NCI-H82 (cell line): ENCODE data around the gene MEG3.

Experiments used
- DNase-seq: peaks from one replicate; lab custom pipeline; 2025; lab: John Stamatoyannopoulos, UW

The MEG3 gene

DNA sequence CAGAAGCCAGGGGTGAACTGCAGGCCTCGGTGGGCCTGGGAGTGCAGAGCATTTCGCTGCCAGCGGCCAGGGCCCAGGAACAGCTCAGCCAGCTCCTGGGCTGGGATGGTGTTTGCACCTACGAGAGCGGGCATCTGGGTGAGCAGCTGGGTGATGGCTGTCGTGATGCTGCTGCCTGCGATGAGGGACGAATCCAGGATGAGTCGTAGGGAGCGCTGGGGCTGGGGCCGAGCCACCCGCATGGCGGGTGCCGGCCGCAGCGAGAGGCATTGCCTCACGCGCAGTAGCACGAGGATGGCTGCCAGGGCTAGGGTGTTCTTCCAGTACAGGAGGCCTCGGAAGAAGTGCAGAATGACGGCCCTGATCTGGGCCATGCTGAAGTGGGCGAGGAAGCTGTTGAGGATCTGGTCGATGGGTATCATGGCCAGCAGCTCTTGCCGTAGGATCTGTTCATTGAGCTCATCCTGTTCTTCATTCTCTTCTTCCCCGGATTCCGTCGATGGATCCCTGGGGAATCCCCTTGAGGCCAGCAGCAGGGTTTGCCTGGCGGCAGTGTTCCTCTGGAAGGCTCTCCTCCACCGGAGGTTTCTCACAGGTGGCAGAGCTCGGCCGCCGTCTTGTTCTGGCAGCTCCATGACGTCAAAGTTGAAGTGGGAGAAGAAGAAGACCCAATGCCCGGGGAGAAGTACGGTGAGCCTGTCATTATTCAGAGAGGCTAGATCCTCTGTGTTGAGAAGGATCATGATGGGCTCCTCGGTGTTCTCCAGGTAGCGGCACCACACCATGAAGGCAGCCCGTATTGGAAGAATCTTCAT lies 55.5 kb downstream of the MEG3 start:
- DNase-seq, result no peak

DNA sequence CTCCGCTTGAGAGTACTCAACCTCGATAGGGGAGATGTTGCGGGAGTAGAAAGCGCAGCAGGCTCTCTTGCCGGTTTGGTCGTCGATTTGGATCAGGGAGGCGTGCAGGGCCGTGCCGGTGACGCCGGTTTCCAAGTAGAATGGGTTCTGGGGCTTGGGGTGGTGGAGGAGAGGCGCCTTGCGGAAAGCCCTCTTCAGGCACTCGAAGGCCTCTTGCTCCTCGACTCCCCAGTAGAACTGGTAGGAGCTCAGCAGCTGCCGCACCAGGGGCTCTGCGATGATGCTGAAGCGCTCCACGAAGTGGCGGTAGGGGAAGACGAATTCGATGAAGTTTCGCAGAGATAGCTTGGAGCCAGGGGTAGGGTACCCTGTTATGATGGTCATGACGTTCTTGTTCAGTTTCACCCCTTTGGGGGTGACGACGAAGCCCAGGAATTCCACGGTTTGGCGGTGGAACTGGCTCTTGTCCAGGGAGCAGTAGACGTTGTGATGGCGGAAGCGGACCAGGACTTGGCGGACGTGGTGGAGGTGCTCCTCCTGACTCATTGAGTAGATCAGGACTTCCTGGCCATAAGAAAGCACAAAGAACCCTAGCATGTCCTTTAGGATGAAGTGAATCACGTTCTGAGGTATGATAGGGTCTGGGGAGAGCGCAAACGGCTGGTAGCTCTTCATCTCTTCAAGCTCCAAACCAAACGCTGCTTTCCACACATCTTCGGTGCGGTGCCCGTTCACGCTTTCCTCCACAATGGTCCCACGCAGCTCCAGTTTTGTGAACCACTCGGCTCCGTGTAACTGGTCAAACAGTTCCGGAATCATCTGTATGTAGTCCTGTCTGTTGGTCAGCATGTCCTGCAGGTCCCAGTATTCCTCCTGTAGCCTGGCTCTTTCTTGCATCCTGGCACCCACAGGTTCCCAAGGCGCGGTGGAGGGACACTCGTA lies 56.4 kb downstream of the MEG3 start:
- DNase-seq, result no peak

DNA sequence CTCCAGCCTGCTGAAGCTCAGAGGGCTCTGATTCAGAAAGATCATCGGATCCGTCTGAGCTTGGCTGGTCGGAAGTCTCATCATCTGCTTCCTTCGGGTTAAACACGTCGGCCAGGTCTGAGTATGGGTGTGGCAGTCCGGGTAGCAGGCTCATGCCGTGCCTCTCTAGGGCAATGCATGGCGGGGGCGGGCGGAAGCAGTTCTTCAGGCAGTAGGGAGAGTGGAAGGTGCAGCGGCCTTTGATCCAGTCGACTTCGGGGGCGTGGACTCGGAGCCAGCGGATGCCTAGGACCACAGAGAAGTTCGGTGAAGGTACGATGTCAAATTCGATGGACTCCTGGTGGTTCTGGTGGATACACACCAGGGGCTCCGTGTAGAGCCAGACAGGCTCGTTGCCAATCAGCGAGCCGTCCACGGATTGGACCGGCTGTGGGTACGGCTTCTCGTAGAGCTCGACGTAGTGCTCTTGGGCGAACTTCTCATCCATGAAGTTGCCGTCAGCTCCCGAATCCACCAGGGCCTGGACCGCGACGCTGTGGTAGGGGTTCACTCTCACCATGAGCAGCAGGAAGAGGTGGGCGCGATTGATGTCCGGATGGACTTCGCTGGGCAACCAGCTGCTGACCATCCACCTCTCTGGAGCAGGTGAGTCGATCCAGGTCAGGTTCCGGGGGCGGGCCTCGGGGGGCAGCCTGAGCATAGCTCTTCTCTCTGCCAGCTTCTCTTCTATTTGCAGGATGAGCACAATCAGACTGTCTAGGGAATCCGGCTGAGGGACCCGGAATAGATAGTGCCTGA lies 57.3 kb downstream of the MEG3 start:
- DNase-seq, result no peak

DNA sequence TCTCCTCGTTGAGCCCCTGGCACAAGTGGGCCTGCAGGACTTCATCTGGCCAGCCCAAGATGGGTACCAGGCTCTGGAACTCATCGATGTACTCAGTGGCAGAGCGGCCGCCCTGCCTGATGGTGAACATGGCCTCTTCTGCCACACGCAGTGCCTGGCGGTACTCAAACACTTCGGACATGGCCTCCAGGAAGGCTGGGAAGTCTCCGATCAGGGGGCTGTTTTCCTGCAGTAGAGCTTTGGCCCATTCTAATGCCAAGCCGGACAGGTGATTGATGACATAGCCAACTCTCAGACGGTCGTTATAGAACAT lies 57.8 kb downstream of the MEG3 start:
- no peak for DNase-seq

DNA sequence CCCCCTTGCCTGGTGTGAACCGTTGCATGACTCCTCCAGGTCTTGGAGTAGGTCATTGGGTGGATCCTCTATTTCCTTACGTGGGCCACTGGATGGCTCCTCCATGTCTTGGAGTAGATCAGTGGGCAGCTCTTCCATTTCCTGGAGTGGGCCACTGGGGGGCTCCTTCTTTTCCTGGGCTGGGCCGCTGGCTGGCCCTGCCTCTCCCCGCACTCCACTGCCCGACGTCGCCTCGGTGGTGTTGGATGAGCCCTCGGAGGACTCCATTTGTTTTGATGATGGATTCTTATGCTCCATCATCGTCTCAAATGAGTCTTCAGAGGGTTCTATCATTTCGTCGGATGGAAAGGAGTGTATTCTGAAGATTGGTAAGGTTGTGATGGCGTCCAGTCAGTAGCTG lies 58.5 kb downstream of the MEG3 start:
- no peak for DNase-seq

DNA sequence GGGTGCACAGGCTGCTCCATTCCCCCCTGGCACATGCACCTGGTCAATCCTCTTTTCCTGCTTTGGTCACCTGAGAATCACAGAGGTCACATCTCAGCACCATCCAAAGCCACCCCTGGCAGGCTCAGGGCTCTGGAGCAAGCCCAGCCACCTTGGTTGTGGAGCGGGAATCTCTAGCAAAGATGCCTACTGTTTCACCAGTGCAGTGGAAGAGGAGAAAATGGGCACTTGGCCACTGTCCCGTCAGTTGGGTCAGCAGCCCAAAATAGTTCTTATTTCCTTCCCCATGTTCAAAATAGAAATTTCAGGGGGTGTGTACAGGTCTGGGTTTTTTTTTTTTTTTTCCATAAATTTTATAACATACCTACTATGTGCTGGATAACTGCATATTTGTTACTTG lies 59.3 kb downstream of the MEG3 start:
- DNase-seq, result no peak

DNA sequence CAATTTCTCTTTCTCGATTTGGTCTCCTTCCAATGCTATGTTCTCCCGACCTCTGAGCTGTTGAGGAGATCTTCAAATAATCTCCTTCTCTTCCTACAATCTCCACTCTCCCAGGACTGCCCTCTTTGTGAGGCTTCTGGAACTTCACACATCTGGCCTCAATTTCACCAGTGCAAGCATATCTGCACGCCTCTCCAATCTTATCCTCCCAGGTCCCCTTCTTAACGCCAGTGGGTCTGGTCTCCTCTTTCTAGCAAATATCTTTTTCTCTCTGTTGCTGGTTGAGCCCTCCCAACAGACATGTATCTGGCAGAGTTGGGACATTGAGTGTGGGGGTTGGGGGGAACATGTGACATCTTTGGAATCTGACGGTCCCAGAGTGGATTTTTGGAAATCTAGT lies 59.7 kb downstream of the MEG3 start:
- DNase-seq, result no peak

DNA sequence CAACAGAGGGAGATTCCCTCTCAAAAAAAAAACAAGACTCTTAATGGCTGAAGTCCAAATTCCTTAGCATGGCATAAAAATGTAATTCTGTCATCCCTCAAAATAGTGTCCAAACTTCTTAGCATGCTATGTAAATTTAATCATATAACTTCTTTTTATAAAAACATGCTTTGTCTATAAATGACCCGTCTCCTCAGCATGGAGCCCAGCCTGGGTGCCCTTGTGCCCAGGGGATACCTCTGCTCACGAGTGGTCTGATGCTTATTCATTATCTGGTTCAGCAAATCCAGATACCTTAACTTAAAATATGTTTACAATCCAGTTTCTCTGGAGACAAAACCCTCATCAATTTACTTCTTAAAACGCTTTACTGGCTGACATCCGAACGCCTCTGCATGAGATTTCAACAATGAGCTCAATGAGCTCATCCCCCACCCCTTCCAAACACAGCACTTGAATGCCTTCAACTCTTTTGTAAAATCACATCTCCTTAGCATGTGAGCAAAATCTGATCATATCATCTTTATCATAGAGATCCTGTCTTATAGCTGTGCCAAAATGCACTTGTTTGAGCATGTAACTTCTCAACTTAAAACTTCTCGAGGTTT lies 61.9 kb downstream of the MEG3 start:
- peak; percentile 30 for DNase-seq

DNA sequence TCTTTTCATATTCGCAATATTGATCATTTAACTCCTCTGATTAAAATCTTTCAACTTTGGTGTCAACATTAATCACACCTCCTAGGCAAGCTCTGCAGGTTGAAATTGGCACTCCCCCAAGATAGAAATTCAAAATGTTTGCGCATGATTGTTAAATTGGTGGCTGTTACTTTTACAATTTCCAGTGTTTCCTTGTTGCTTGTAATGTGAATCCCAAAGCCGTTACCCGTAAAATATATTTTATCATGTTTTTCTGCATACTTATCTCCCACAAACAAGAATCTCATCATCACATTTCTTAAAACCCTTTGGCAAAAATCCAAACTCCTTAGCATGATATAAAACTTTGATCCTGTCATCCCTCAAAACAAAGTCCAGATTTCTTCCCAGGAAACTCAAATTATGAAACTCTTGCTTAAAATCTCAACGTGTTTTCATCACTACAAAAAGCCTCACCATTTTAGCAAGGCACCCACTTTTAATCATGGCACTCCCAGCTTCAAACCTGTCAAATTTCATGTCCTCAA lies 62.9 kb downstream of the MEG3 start:
- no peak for DNase-seq

DNA sequence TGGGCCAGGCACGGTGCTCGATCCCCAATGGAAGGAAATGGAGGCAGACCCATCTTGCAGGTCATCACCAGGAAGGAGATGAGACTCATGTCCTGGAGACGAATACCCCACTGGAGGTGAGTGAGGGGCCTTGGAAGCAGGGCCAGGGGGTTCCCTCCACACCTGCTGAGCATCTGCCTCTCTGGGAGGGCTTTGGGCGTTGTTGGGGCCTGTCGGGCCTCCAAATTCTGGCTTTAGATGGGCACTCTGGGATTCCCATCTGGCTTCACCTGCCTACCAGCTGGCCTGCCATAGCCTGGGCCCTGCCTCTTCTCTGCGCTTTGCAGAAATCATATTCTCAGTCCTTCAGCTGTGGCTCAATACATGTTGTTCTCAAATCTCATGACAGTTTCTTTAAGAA lies 63.7 kb downstream of the MEG3 start:
- DNase-seq, result no peak

DNA sequence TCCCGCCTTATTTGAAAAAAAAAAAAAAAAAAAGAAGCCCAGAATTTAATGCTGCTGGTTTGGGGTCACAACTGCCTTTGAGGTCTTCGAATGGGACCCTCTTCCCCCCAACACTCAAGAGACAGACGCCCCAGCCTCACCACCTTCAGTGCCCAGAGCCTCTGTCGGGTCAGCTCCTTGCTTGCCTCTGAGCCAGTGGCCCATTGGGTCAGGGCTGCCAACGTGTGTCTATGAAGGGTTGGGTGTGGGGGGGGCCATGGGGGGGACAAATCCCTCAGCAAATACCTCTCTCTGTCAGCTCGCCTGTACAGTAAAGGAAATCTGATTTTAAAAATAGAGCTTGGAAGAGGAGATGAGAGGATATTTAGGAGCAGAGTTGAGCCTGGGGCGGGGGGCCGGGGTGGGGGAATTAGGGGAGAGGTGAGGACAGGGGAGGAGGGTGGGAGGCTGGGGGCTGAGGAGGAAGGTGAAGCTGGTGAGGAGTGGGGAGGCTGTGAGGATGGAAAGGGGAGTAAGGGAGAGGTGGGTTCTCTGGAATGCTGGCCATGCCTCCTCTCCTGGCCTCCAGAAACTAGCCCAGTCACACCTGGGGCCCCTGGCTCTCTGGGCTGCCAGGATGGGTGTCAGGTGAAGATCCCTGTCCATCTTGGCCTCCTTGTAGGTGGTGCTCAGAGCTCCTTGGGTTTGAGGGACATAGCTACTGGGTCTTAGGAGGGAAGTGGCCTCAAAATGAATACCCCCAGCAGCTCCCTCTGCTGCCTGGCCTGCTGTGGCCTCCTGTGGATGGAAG lies 64.3 kb downstream of the MEG3 start:
- DNase-seq, result no peak

DNA sequence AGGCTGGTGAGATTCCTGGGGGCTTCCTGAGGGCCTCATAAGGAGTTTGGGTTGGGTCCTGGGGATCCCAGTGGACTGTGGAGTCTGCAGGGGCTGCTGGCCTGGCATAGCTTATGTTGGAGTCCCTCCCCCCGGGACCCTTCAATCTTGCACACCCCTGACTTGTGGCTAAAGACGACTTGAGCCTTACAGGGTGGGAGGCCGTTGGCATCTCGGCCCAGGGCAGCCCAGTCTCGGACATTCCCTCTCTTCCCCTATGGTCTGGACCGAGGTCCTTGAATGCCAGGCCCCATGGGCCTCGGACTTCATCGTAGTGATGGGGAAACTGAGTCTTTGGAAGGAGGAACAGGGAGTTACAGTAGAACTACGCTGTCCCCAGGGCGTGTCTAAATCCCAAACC lies 65.1 kb downstream of the MEG3 start:
- no peak for DNase-seq

DNA sequence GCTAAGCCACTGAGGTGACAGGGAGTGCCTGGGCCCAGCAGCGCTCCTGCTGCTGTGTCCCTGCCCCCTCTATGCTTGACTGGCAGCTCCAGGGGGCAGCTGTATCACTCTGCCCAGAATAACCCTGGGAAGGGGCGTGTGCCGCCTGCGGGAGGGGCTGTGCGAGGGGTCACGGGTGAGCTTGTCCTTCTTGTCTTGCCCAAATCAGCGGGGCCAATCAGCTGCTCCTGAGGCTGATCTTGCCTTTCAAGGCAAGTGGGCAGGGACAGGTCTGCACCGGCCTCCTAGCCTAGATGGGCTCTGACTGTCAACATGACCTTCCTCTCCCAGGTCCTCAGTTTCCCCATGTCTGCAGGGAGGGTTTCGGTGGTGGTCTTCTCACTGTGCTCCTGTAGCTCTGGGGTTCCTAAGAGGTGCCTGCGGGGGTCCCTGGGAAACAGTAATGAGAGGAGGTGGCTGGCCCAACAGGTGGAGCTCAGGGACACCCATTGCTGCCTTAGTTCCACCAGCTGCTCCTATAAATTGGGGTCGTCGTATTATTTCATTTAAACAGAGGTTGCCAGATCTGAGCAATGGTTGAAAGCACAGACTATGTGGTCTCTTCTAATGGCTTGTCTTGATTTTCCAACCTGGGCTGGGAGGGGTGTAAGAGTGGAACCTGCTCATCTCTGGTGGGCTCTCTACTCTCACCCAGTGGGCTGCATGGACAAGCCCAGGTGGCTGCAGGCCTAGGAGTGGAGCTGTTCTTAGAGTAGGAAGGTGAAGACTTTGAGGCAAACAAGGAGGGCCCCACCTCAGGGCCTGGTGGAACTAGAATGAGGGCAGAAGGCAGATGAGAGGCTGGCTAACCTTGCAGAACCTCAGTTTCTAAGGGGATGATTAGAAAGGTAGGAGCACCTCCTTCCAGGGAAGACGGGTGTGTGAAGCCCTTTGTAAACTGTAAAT lies 65.9 kb downstream of the MEG3 start:
- DNase-seq, result no peak

DNA sequence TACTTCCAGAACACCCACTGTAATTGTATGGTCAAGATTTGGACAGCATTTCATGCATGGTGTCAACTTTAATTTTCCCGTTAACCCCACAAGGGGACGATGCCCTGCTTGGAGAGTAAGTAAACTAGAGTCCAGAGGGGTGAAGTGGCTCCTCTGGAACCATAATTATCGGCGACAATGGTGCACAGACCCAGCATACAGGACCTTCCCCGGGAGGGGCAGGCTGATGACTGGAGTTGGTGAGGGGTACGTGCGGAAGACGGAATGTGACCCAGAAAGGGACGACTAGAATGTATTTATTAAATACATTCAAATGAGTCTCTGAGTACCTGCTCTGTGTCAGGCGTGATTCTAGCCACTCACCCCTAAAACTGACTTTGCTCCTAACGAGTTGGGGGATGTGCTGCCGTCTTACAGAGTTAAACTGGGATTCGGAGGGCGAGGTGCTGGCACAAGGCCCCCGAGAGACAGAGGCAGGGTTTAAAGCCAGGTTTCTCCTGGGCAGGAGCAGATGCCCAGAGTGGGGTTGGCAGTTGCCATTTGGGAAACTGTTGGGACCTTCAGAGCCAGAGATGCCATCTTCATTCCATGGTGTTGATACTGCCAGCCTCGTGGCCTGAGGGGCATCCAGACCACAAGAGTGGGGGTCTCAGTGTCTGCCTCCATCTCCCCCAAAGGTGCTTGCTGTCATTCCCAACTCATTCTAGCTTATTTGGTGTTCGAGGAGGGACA lies 66.7 kb downstream of the MEG3 start:
- no peak for DNase-seq

DNA sequence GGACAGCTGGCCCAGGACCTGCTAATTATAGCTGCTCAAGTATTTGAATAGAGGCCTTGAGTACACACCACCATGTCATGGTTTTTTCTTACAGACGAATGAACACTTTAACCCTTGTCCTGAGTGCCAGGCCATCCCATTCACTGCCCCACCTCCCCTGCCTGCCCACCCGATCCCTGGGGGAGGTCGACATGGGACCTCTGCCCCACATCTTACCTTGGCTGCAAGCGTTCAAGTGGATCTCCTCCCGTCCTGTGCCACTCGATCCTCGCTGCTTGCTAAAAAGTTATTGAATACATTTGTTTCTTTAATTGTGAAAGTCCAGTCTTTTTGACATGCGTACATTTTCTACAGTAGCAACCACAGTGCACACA lies 67.3 kb downstream of the MEG3 start:
- no peak for DNase-seq

DNA sequence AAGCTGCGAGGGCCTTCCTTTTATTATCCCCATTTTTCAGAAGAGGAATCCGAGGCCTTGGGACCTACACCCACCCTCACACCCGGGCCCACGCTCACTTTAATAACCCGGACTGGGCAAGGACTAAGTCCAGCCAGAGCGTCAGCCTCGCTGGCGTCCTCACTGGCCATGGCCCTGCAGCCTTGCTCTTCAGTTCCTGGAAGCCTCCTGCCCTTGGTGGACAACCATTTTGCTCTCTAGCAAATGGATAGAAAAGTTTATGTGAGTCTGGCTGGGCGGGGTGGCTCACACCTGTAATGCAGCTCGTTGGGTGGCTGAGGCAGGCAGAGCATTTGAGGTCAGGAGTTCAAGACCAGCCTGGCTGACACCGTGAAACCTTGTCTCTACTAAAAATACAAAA lies 67.8 kb downstream of the MEG3 start:
- DNase-seq, result no peak

DNA sequence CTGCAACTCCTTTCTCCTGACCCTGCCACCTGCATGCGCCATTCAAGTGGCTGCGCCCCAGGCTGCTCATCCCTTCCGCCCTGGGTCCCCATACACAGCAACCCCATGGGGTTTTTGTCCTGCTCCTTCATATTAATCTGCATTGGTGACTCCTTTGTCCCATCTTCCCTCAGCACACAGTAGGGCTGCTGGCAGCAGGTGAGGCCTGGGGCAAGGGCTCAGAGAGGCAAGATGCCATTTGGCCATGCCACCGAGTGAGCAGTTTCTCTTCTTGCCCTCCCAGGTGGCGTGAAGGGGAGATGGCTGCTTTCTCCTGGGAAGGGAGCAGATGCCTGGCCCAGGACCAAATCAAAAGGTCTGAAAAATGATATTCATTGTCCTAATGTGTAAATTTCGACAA lies 68.5 kb downstream of the MEG3 start:
- DNase-seq, result no peak

DNA sequence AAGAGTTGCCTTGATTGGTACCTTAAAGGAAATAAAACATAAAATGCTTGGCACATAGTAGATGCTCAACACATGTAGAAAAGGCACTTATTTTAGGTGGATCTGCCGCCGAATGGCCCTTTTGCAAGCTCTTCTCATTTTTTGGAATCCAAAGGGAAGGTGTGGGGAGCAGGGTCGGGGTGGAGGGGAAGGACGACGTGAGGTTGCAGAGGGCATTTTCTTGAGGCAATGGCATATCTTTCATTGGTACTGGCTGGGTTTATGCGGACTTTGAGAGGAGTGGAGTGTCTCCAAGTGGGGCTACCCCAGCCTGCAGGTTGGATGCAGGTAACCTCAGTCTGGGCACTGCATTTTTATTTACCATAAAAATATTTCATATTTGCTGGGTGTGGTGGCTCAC lies 69.5 kb downstream of the MEG3 start:
- no peak for DNase-seq

DNA sequence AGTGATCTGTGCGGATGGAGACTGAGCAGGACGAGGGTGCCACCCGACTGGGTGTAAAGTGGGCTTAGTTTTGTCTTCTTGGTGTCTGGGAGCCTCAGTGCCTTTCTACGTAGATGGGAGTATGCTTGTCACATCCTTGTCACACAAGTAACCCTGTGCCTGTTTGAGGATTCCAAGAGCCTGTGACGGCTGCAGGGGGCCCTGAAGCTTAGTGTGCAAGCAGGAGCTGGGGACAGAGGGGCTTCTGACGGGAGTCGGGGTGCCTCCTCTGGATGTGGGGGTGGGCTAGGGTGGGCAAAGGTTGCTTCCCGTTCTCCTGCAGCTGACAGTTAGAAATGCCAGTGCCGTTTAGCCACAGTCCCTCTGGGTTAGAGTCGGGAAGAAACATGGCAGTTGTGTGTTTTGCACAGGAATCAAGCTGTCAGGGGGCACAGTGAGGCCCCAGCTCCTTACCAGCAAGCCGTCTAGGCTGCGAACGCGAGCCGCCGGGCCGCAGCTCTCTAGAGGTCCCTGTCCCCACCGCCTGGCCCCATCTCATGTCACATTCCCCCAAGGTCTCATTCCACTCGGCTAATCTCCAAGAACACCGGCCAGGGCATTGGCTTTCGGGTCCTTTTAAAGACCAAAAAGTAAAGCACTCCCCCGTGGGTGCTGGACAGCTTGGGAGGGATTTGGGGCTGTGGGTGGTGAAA lies 70.6 kb downstream of the MEG3 start:
- DNase-seq, result no peak
